Measurements from ENCODE around the gene KRTAP4-5. TPM values are rescaled to one million over a fixed set of nuclear protein-coding genes. Genes with fewer than 3 reads are reported as not detected.
"Not testable (repeated sequence)": the region's sequence is repeated elsewhere in the genome, so short reads cannot be mapped to it uniquely, and the experiment has no call there.

KRTAP4-5 gene
- total RNA-seq, 1 donor, result not detected

- H3K4me3 ChIP-seq (ENCODE audit: low read depth, low read length), result no peak overlapping the region
- DNase-seq (ENCODE audit: low read depth), result no peak
- TF ChIP-seq CTCF (IDR thresholded peaks at IDR 0.05; ENCODE audit: insufficient read depth, low read length), result no peak
Measured at GRCh38 chr17:41147531-41148204, 2.0 kb downstream of the KRTAP4-5 start.

GRCh38 chr17:41145261-41145660, 4.4 kb downstream of the KRTAP4-5 start:
- TF ChIP-seq CTCF (IDR thresholded peaks at IDR 0.05; ENCODE audit: insufficient read depth, low read length), result no peak
- H3K4me3 ChIP-seq (ENCODE audit: low read depth, low read length), result no peak overlapping the region
- DNase-seq (ENCODE audit: low read depth), result no peak

- no peak overlapping the region for H3K4me3 ChIP-seq (ENCODE audit: low read depth, low read length)
- TF ChIP-seq CTCF (IDR thresholded peaks at IDR 0.05; ENCODE audit: insufficient read depth, low read length), result no peak
- no peak for DNase-seq (ENCODE audit: low read depth)
Measured at GRCh38 chr17:41144846-41145245, 4.8 kb downstream of the KRTAP4-5 start.

- TF ChIP-seq CTCF (IDR thresholded peaks at IDR 0.05; ENCODE audit: insufficient read depth, low read length), result no peak
- peak; percentile 4 for DNase-seq (ENCODE audit: low read depth)
- H3K4me3 ChIP-seq (ENCODE audit: low read depth, low read length), result no peak overlapping the region
Measured at GRCh38 chr17:41141361-41141760, 8.3 kb downstream of the KRTAP4-5 start.

- TF ChIP-seq CTCF (IDR thresholded peaks at IDR 0.05; ENCODE audit: insufficient read depth, low read length), result no peak
- H3K4me3 ChIP-seq (ENCODE audit: low read depth, low read length), result no peak within 1 kb of the TSS
- peak; percentile 15 for DNase-seq (ENCODE audit: low read depth)
Measured at GRCh38 chr17:41140360-41141131, 9.1 kb downstream of the KRTAP4-5 start, which contains the start of gene KRTAP4-6. Gene KRTAP4-6, minus strand, starts transcription at chr17:41140544. Its CDS starts 57 bp downstream, at chr17:41140487.

- not testable (repeated sequence) for H3K4me3 ChIP-seq (ENCODE audit: low read depth, low read length); DNase-seq (ENCODE audit: low read depth)
Measured at GRCh38 chr17:41139865-41140264, 9.8 kb downstream of the KRTAP4-5 start.

Data from fibroblast of the aortic adventitia (primary cell).